OCI-LY7 (cell line): ENCODE results near the gene PRIM2.
"Not testable (repeated sequence)": the region's sequence is repeated elsewhere in the genome, so short reads cannot be mapped to it uniquely, and the experiment has no call there.

ENCODE experiments used
- EZH2phosphoT487 ChIP-seq: fragments of 200-600 bp; sonication (generic); IDR thresholded peaks from 2 replicates; pipeline ENCODE4 v1.6.1; 2018; ENCODE audit warnings: low read depth, borderline replicate concordance, mild to moderate bottlenecking, mixed run types, antibody characterized with exemption, low read length, moderate library complexity, mixed read lengths
- TF ChIP-seq, protein P1 (sequence below): fragments of 200-600 bp; sonication (generic); conservative IDR thresholded peaks from 2 replicates; pipeline ENCODE4 v1.5.1; 2014; ENCODE audit warnings: mild to moderate bottlenecking, antibody characterized with exemption, low read length, moderate library complexity, mixed read lengths

DNA sequence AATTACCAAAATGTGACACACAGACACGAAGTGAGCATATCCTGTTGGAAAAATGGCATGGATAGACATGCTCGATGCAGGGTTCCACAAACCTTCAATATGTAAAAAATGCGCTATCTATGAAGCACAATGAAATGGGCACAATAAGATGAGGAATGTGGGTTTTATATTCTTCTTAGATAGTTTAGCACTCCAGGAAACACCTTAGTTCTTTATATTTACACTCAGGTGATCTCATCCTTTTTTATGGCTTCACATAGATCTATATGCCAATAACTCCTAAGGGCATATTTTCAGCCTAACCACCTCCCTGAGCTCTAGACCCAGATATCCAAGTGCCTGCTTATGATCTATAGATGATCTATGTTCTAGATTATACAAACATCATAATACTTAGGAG, 244.8 kb downstream of the PRIM2 start:
- TF ChIP-seq, protein P1, sequence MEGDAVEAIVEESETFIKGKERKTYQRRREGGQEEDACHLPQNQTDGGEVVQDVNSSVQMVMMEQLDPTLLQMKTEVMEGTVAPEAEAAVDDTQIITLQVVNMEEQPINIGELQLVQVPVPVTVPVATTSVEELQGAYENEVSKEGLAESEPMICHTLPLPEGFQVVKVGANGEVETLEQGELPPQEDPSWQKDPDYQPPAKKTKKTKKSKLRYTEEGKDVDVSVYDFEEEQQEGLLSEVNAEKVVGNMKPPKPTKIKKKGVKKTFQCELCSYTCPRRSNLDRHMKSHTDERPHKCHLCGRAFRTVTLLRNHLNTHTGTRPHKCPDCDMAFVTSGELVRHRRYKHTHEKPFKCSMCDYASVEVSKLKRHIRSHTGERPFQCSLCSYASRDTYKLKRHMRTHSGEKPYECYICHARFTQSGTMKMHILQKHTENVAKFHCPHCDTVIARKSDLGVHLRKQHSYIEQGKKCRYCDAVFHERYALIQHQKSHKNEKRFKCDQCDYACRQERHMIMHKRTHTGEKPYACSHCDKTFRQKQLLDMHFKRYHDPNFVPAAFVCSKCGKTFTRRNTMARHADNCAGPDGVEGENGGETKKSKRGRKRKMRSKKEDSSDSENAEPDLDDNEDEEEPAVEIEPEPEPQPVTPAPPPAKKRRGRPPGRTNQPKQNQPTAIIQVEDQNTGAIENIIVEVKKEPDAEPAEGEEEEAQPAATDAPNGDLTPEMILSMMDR, result not testable (repeated sequence)
- not testable (repeated sequence) for TF ChIP-seq EZH2phosphoT487
